Measurements from ENCODE around the gene TPM3. TPM values are rescaled to one million over a fixed set of nuclear protein-coding genes. Genes with fewer than 3 reads are reported as not detected.

Gene TPM3
- total RNA-seq, 4 donors from 2014 or later, result 130 to 263 (median 199) TPM

GRCh38 chr1:154183046-154183915 lies 8.6 kb downstream of the TPM3 start:
- DNase-seq, result peak; percentile 95 to 97
- peak; percentile 99 for TF ChIP-seq POLR2A (IDR thresholded peaks at IDR 0.05)
- TF ChIP-seq CTCF (IDR thresholded peaks at IDR 0.05), result peak in 3 of 4 experiments; percentile 29 to 64 (median 34)
- intact Hi-C loops (cut with DNase I; ENCODE audit: low total_unique reads), result loop anchor here (1.0 kb wide), 1 partner anchor 37 kb away; the partner anchor contains the start of gene UBAP2L
- Histone ChIP-seq H3K4me1 (peaks cover 14 to 15% of the 10 kb centered on the region in 2 donors), H3K4me3 (peak overlapping the region; percentile 74 to 88), H3K36me3 (no peaks in the 10 kb centered on the region), H3K27ac (peak overlapping the region; percentile 79 to 87), H3K9me3 (no peaks in the 10 kb centered on the region), H3K27me3 (no peaks in the 10 kb centered on the region)

- H3K27me3 ChIP-seq, result no peaks in the 10 kb centered on the region
- H3K27ac ChIP-seq, result peak overlapping the region; percentile 79 to 87
- H3K9me3 ChIP-seq, result no peaks in the 10 kb centered on the region
- intact Hi-C loops (cut with DNase I; ENCODE audit: low total_unique reads), result loop anchor here (1.0 kb wide), 1 partner anchor 38 kb away; the partner anchor contains the start of gene UBAP2L
- no peaks in the 10 kb centered on the region for H3K36me3 ChIP-seq
- H3K4me1 ChIP-seq, result peaks cover 16 to 20% of the 10 kb centered on the region in 2 donors
- peak; percentile 55 to 66 for DNase-seq
- TF ChIP-seq CTCF (IDR thresholded peaks at IDR 0.05) (no peak), POLR2A (IDR thresholded peaks at IDR 0.05) (no peak)
- peak overlapping the region; percentile 74 to 88 for H3K4me3 ChIP-seq
These were observed 9.4 kb downstream of the TPM3 start for GRCh38 chr1:154182344-154183045.

- H3K27ac ChIP-seq, result peak overlapping the region; percentile 79 to 87
- H3K4me1 ChIP-seq, result peaks cover 16 to 24% of the 10 kb centered on the region in 2 donors
- intact Hi-C loops (cut with DNase I; ENCODE audit: low total_unique reads), result no loop called here
These were observed 10.0 kb downstream of the TPM3 start for GRCh38 chr1:154181944-154182343.

GRCh38 chr1:154179946-154180687 lies 11.8 kb downstream of the TPM3 start:
- H3K4me3 ChIP-seq, result no peak overlapping the region

More at GRCh38 chr1:154181944-154182343, 10.0 kb downstream of the TPM3 start:
- Histone ChIP-seq H3K36me3 (no peaks in the 10 kb centered on the region), H3K4me3 (peak overlapping the region; percentile 74 to 88), H3K27me3 (no peaks in the 10 kb centered on the region), H3K9me3 (no peaks in the 10 kb centered on the region)
- TF ChIP-seq POLR2A (IDR thresholded peaks at IDR 0.05) (no peak), CTCF (IDR thresholded peaks at IDR 0.05) (no peak)
- DNase-seq, result no peak

More at GRCh38 chr1:154179946-154180687, 11.8 kb downstream of the TPM3 start:
- H3K36me3 ChIP-seq, result no peaks in the 10 kb centered on the region
- intact Hi-C loops (cut with DNase I; ENCODE audit: low total_unique reads), result no loop called here
- H3K9me3 ChIP-seq, result no peaks in the 10 kb centered on the region
- DNase-seq, result no peak
- TF ChIP-seq CTCF (IDR thresholded peaks at IDR 0.05) (no peak), POLR2A (IDR thresholded peaks at IDR 0.05) (no peak)
- H3K4me1 ChIP-seq, result peaks cover 18 to 24% of the 10 kb centered on the region in 2 donors
- H3K27ac ChIP-seq, result peak overlapping the region in 1 of 2 donors; percentile 79
- H3K27me3 ChIP-seq, result no peaks in the 10 kb centered on the region
